A673 (cell line): ENCODE measurements around the gene TEK. TPM values are rescaled to one million over a fixed set of nuclear protein-coding genes. Genes with fewer than 3 reads are reported as not detected.

ENCODE experiments used
- BruUV-seq: library from RNA; stranded (reverse); fragments of 400-500 nt; replicated peaks from 2 replicates; lab custom pipeline; 2021; lab: Mats Ljungman, UMichigan
- CTCF ChIA-PET: fragments of 300-600 bp; sonication (Branson Sonifier 250); formaldehyde crosslinking; loops from one replicate; lab custom pipeline; 2022; ENCODE audit warnings: antibody characterized with exemption; lab: Charles Lee
- POLR2A ChIA-PET: fragments of 300-600 bp; sonication (Branson Sonifier 250); formaldehyde crosslinking; loops from one replicate; lab custom pipeline; 2022; ENCODE audit warnings: antibody characterized with exemption; ENCODE audit not compliant: low non-redundant PET; lab: Charles Lee
- DNase-seq: peaks from one replicate; pipeline ENCODE4 v3.0.0-alpha.2; 2015; ENCODE audit warnings: low spot score
- H3K27ac ChIP-seq: fragments of 200-600 bp; sonication (generic); 2 replicates; pipeline ENCODE4 v1.5.1; 2016; ENCODE audit warnings: mixed run types, low read depth, mild to moderate bottlenecking, mixed read lengths, antibody characterized with exemption, low read length; ENCODE audit not compliant: poor library complexity, severe bottlenecking
- H3K27me3 ChIP-seq: fragments of 200-600 bp; sonication (generic); replicated peaks from 2 replicates; pipeline ENCODE4 v1.6.1; 2017; ENCODE audit warnings: mixed run types, low read depth, mild to moderate bottlenecking, mixed read lengths, antibody characterized with exemption, low read length; ENCODE audit not compliant: insufficient read depth, poor library complexity
- H3K36me3 ChIP-seq: fragments of 200-600 bp; sonication (generic); 2 replicates; pipeline ENCODE4 v1.6.1; 2016; ENCODE audit warnings: mixed run types, mild to moderate bottlenecking, mixed read lengths, antibody characterized with exemption, low read length; ENCODE audit not compliant: insufficient read depth, poor library complexity, severe bottlenecking
- H3K4me1 ChIP-seq: fragments of 200-600 bp; sonication (generic); 2 replicates; pipeline ENCODE4 v1.6.1; 2017; ENCODE audit warnings: mixed run types, mild to moderate bottlenecking, mixed read lengths, antibody characterized with exemption, low read length; ENCODE audit not compliant: insufficient read depth, poor library complexity, severe bottlenecking
- H3K4me3 ChIP-seq: fragments of 200-600 bp; sonication (generic); 2 replicates; pipeline ENCODE4 v1.5.1; 2016; ENCODE audit warnings: low read depth, mixed run types, mild to moderate bottlenecking, mixed read lengths, low read length; ENCODE audit not compliant: poor library complexity, severe bottlenecking
- H3K9me3 ChIP-seq: fragments of 200-600 bp; sonication (generic); 2 replicates; pipeline ENCODE4 v1.6.1; 2016; ENCODE audit warnings: mixed run types, low read depth, mild to moderate bottlenecking, mixed read lengths, antibody characterized with exemption, low read length; ENCODE audit not compliant: poor library complexity, severe bottlenecking
- EZH2 ChIP-seq: fragments of 200-600 bp; sonication (generic); IDR thresholded peaks from 2 replicates; pipeline ENCODE4 v1.6.1; 2017; ENCODE audit warnings: borderline replicate concordance, low read depth, mild to moderate bottlenecking, mixed read lengths, antibody characterized with exemption, low read length; ENCODE audit not compliant: poor library complexity, severe bottlenecking
- intact Hi-C: fragments of 100-400 bp; cut with micrococcal nuclease; formaldehyde crosslinking; loops from one replicate; pipeline ENCODE4 v1.10.0; 2022; ENCODE audit not compliant: unreplicated experiment
- total RNA-seq: library from RNA; stranded (reverse); gene quantifications from 2 replicates; pipeline ENCODE4 v1.2.3, GENCODE V29; 2021
- TF ChIP-seq, protein P1 (sequence below): fragments of 300-800, 200-600 bp; sonication (generic); conservative IDR thresholded peaks from 2 replicates; pipeline ENCODE4 v1.5.1; 2017; ENCODE audit warnings: low read depth, mild to moderate bottlenecking, antibody characterized with exemption, low read length, moderate library complexity, mixed read lengths

Gene TEK
- total RNA-seq, 1 experiment from 2014 or later, result not detected

DNA sequence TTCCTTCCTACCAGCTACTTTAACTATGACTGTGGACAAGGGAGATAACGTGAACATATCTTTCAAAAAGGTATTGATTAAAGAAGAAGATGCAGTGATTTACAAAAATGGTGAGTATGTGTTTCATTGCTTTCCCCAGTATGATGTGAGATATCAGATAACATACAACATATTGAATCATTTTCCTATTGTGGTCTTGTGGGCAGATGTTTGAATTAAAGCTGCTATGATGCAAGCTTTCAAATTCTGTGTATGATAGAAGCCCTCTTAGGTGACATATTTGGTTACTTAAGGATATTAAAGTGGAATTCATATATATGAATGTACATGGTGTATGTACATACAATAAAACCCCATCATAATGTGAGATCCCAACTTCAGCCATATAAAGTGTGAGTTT, 59.5 kb downstream of the TEK start:
- Histone ChIP-seq H3K4me3 (no peak overlapping the region), H3K27me3 (no peaks in the 10 kb centered on the region), H3K9me3 (no peaks in the 10 kb centered on the region), H3K27ac (no peak overlapping the region), H3K36me3 (no peaks in the 10 kb centered on the region), H3K4me1 (no peaks in the 10 kb centered on the region)
- DNase-seq, result no peak
- BruUV-seq, result no TSS peak
- POLR2A ChIA-PET, result no interaction called here
- intact Hi-C loops, result no loop called here
- TF ChIP-seq, protein P1, sequence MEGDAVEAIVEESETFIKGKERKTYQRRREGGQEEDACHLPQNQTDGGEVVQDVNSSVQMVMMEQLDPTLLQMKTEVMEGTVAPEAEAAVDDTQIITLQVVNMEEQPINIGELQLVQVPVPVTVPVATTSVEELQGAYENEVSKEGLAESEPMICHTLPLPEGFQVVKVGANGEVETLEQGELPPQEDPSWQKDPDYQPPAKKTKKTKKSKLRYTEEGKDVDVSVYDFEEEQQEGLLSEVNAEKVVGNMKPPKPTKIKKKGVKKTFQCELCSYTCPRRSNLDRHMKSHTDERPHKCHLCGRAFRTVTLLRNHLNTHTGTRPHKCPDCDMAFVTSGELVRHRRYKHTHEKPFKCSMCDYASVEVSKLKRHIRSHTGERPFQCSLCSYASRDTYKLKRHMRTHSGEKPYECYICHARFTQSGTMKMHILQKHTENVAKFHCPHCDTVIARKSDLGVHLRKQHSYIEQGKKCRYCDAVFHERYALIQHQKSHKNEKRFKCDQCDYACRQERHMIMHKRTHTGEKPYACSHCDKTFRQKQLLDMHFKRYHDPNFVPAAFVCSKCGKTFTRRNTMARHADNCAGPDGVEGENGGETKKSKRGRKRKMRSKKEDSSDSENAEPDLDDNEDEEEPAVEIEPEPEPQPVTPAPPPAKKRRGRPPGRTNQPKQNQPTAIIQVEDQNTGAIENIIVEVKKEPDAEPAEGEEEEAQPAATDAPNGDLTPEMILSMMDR, result no peak
- TF ChIP-seq EZH2, result no peak
- CTCF ChIA-PET, result no interaction called here

DNA sequence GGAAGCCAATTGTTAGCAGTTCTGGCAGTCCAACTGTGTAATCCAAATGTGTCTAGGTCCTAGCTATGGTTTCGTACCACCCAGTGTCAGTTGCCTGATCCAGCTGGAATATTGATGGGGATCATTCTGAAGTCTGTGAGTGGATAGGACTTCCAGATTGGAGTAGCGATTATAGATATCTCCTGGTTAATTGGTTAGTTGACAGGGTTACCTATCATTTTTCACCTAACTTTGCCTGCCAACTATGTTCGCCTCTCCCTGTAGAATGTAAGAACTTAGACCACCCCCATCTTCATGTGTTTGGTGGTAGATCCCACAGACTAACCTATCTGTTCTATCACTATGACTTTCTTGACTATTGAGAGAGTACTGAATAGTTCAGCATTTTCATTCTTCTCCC, 59.9 kb downstream of the TEK start:
- no TSS peak for BruUV-seq
- no peaks in the 10 kb centered on the region for H3K27me3 ChIP-seq
- DNase-seq, result no peak
- POLR2A ChIA-PET, result no interaction called here
- TF ChIP-seq, protein P1, result no peak
- TF ChIP-seq EZH2, result no peak
- no peaks in the 10 kb centered on the region for H3K4me1 ChIP-seq
- no peaks in the 10 kb centered on the region for H3K9me3 ChIP-seq
- intact Hi-C loops, result no loop called here
- no peak overlapping the region for H3K27ac ChIP-seq
- CTCF ChIA-PET, result no interaction called here
- H3K36me3 ChIP-seq, result no peaks in the 10 kb centered on the region
- no peak overlapping the region for H3K4me3 ChIP-seq

DNA sequence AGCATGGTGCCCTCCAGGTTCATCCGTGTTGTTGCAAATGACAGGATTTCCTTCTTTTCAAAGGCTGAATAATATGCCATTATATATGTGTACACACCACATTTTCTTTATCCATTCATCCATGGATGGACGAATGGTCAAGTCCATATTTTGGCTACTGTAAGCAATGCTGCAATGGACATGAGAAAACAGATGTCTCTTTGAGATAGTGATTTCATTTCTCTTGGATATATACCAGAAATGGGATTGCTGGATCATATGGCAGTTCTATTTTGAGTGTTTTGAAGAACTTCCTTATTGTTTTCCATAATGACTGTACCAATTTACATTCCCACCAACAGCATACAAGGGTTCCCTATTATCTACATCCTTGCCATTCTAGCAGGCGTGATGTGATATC, 67.9 kb downstream of the TEK start:
- TF ChIP-seq, protein P1, result no peak
- no peak for TF ChIP-seq EZH2
- ChIA-PET POLR2A (no interaction called here), CTCF (no interaction called here)
- BruUV-seq, result no TSS peak
- H3K9me3 ChIP-seq, result no peaks in the 10 kb centered on the region
- intact Hi-C loops, result no loop called here
- no peak overlapping the region for H3K4me3 ChIP-seq
- no peak overlapping the region for H3K27ac ChIP-seq
- H3K36me3 ChIP-seq, result no peaks in the 10 kb centered on the region
- H3K27me3 ChIP-seq, result no peaks in the 10 kb centered on the region
- no peak for DNase-seq
- no peaks in the 10 kb centered on the region for H3K4me1 ChIP-seq
